ENCODE results near the gene RGS16.

The RGS16 gene

GRCh38 chr1:182570611-182570970 is 33.6 kb downstream of the RGS16 start:
- no peak for DNase-seq

GRCh38 chr1:182569939-182570610 is 34.1 kb downstream of the RGS16 start:
- DNase-seq, result no peak

GRCh38 chr1:182568647-182569284 is 35.4 kb downstream of the RGS16 start:
- DNase-seq, result no peak

- DNase-seq, result no peak
These were observed 36.6 kb downstream of the RGS16 start for GRCh38 chr1:182567629-182568028.

- DNase-seq, result no peak
These were observed 38.7 kb downstream of the RGS16 start for GRCh38 chr1:182565537-182565936.

GRCh38 chr1:182564406-182565004 is 39.7 kb downstream of the RGS16 start:
- no peak for DNase-seq

GRCh38 chr1:182563095-182563494 is 41.1 kb downstream of the RGS16 start:
- no peak for DNase-seq

GRCh38 chr1:182561456-182561855 is 42.7 kb downstream of the RGS16 start:
- DNase-seq, result no peak

GRCh38 chr1:182560392-182560984 is 43.7 kb downstream of the RGS16 start:
- no peak for DNase-seq

- peak; percentile 31 for DNase-seq
These were observed 47.9 kb downstream of the RGS16 start for GRCh38 chr1:182556279-182556678.

GRCh38 chr1:182555493-182555892 is 48.7 kb downstream of the RGS16 start:
- no peak for DNase-seq

- no peak for DNase-seq
These were observed 51.7 kb downstream of the RGS16 start for GRCh38 chr1:182552527-182552926.

GRCh38 chr1:182549811-182550210 is 54.4 kb downstream of the RGS16 start:
- no peak for DNase-seq

GRCh38 chr1:182549346-182549745 is 54.8 kb downstream of the RGS16 start:
- no peak for DNase-seq
